GM21526 (cell line): ENCODE measurements around the gene DNAJC6.
"Not testable (repeated sequence)": the region's sequence is repeated elsewhere in the genome, so short reads cannot be mapped to it uniquely, and the experiment has no call there.

Experiments used
- ATAC-seq: cut with Tn5 transposase; IDR thresholded peaks from one replicate; pipeline ENCODE4 v1.9.1; 2021; ENCODE audit warnings: moderate library complexity; ENCODE audit not compliant: unreplicated experiment, low FRiP score

DNAJC6 gene

DNA sequence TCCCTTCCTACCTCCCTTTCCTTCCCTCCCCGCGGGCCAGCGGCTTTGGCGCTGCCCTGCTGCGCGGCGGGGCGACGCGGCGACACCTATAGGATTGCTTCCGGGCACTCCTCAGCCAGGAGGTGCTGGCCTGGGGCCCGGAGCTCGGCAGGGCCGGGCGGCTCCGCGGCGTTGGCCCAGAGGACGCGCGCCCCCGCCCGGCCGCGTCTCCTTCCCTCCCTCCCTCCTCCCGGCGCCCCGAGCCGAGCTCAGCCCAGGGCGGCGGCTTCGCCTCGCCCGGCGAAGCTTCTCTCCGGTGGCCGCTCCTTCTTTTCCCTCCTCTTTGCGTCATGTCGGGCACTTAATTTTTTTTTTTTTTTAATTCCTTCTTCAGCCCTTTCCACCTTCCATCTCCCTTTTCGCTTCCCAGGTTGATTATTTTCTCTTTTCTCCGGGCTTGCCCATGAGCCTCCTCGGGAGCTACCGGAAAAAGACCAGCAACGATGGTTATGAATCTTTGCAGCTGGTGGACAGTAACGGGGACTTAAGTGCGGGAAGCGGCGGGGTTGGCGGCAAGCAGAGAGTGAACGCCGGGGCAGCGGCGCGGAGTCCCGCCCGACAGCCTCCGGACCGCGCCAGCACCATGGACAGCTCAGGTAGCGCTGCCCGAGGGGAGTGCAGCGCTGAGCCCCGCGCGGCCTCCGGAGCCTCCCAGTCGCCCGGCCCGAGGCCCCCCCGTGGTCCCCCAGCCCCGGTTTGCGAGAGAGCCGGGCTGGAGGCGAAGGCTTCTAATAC lies at the start of gene DNAJC6:
TSS of gene DNAJC6 (plus strand) at position 240 of the 774 bp plus-strand sequence. CDS start at position 443, 203 bp downstream.
- ATAC-seq = no peak

DNA sequence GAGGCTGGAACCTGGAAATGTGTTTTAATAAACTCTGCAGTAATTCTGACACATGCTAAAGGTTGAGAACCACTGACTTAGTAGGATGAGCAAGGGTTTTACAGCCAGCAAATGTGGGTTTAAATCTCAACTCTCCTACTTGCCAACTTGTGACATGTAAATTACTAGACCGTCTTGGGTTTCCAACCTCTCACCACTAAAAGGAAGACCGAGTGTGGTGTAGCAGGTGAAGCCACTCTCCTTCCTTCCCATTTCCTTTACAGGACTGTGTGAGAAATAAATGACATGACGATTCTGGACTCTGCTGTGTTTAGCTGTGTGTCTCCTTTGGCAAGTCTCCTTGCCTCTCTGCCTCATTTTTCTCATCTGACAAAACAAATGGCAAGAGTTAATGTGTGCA lies 49.5 kb upstream of the DNAJC6 start:
- ATAC-seq = no peak

DNA sequence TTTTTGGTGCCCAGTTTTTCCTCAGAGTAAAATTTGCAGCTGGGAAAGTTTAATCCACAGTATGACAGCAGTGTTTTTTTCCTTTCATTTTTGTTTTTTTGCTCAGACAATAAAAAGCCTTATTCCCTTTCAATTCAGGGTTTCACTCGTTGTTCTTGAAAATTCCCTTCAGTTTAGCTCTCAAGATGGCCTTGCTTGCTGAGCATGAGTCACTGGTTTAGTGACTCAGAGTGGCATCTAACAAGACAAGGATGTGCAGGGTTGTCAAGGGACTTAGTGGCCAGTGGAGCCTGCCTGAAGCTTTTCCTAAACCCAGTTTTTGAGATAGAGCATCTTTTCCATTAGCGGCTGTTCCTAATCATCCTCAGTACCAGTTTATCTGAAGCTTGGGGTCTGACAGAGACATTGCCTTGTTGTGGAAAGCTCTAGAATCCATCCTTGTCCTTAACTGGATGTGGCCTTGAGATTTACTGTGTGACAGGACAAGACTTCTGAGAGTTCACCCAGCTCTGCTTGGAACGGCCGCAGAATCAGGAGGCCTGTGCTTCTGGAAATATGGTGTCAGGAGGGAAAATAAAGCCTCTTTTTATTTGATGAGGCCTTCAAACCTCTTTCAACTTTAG lies 48.4 kb upstream of the DNAJC6 start:
- ATAC-seq = no peak

DNA sequence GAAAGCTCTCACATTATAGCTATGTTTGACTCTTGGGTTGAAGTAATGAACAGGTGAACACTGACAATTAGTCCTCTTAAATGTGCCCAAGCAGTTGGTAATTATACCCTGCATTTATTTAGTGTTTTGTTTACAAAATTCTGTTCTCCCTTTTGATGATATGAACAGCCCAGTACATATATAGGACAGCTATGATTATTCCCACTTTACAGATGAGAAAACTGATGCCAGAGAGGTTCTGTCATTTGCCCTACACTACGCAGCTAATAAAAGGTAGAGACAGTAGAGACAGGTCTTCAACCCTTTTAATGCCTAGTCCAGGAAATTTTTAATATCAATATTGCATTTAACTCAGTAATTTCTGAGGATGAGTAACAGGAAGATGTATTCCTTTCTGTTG lies 46.1 kb upstream of the DNAJC6 start:
- ATAC-seq = no peak

DNA sequence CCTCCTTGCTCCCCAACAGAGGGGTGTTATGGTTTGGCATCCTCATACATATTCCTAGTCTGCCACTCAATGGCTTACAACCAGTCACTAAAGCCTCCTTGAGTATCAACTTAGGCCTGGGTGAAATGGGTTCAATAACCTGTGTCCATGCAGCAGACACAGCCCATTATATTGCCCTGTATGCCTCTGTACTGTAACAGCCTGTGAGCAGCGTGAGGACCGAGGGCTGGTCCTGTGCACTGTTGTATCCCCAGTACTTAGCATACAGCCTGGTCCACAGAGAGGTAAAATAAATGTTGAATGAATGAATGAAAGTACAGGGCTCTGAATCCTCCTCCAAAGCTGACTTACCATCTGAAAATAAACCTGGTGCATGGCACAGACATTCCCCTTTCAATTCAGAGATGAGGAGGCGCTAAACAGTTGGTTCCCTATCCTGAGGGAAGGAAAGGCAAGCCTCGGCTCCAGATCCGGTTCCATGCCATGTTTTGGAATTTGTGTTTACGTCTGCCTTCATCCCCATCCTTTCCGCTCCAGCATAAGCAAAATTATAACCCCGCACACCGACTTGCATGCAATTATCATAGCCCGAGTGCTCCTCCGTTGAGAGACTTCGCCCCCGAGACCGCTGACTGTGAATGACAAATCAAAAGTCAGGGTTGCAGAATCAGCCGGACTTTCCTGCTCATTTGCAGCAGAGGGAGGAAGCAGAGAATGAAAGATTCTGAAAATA lies 45.0 kb upstream of the DNAJC6 start:
- ATAC-seq = no peak

DNA sequence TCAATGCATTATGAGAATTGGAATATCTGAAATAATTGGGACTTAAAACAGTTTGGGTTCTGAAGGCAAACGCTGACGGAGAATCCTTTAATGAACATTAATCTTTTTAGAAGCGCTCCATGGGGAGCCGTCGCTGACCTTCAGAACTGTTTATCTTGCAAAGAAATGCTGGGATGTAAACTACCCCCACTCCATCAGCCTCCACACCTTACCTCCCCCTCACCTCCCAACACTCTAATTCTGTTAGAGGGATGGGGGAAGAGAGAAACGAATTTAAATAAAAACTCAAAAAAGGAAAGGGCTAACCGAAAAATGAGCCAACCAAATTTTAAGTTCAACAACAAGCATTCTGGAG lies 44.1 kb upstream of the DNAJC6 start:
- no peak for ATAC-seq

DNA sequence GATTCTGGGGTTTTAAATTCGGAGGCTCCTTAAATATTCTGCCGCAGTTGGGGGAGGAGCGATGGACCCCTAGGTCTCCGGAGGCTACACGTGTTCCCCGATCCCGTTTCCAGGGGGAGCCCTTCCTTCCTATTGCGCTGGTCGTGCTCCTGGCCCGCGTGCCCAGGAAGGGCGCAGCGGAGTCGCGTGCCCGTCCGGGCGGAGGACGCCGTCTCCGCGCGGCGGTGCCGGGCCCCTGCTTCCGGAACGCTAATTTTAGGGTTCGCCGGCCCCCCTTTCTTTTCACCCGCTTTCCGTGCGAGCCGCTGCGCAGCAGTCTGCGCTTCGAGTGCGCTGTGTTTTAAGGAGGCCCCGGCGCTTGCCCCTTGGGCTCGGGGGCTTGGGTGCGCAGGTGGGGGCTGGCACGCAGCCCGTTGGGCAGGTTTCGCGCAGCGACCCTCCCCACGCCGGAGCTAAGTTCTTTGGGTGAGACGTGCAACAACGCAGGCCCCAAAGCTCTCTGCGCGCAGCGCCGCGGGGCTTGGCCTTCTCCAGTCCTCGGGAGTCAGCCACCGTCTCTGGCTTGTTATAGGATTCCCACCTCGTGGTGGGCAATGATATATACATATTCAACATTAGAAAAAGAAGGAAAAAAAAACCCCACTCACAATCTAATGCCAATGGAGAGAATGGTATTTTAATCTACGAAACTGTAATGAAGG lies 43.5 kb upstream of the DNAJC6 start:
- ATAC-seq = peak; percentile 73

DNA sequence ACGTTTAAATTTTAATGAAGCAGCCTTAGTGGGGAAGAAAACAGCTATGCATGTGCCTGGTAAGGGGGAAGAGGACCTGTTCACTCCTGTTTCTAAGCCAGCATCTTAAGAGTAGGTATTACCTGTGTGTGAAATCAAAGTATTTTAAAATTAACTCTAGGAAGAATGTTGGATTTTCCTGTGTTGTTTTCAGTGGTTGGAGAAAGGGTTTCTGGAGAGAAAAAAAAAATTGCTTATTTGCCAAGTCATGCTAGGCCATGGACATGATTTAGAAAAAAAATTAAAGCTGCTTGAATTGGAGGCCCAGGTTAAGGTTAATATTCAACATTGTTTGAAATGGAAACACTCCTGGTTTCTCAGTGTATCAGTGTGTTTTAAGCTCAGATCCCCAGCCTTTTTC lies 42.9 kb upstream of the DNAJC6 start:
- ATAC-seq = no peak

DNA sequence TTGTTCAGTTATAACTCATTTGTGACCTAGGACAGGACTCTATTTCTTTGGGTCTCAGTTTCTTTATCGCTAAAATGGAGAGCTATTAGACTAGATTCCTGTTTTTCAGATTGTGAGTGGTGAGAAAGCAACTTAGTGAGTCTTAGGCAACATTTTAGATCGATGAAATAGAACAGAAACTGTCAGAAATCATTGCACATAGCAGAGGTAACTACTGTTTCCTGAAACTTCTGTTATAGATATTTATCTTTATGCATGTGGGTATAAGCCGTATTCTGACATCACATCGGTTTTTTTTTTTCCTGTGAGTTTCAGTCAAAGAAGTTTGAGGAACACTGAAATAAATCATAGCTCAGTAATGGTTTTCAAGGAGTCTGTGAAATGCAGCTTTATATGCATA lies 42.1 kb upstream of the DNAJC6 start:
- ATAC-seq = no peak

DNA sequence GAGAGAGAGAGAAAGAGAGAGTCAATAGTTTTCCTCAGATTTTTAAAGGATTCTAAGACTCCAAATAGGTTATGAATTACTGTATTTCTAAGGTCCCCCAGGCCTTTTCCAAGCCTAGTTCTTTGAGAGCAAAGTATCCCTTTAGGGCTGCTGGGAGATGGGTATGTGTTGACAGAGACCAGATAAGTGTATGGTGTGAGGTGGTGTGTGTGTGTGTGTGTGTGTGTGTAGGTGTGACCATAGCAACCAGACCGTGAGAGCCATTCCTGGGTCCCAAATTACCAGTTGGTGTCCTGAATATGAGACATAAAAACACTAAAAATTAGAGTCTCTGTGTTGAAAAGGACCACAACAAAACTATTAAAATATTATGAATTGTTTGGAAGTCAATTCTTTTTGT lies 41.7 kb upstream of the DNAJC6 start:
- no peak for ATAC-seq

DNA sequence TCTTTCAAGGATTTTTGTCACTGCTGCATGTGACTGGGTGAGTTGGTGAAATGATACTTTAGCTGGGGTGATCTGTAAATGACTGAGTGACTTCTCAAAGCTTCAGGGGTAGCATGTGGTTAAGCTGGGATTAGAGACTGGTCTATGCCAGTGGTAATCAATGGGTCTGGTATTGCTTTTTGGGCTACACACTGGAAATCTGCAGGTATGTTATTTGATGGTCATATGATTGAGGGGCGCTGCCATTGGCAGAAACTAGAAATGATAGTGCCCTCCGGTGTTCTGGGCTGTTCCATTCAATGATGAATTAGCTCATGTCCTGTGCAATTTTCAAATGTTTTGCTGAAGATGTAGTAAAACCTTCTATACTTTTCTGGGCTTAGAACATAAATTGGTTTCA lies 39.7 kb upstream of the DNAJC6 start:
- no peak for ATAC-seq

DNA sequence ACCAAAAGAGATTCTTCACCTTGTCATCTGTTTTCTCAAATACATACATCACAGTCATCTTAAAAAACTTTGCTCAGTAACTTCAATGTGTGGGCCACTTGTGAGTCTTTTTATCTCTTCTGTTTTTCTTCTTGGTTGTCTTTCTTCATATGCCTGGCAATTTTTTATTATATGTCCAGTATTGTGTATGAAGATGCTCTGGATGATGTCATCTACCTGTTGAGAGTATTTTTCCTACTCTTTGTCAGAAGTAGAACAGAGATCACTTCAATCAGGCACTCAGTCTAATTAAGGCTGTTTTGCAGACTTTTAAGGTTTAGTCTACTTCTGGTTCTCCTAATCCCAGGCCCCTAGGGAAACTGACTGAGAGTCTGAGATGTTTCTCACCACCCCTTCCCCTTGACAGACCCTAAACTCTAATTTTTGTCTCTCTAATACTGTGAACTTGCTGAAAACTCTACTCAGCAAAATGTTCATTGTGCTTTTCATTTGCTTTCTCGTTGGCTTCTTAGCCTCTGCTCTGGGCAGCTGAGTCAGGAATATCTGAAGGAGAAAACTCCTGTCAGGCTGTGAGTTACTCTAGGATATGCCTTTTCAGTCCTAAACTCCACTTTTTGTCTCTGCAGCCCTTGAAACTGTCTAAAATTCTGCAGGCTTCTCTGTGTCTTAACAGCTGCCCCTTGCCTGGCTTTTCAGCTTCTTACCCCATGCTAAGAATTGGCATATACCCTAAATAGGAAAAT lies 33.0 kb upstream of the DNAJC6 start:
- ATAC-seq = no peak

DNA sequence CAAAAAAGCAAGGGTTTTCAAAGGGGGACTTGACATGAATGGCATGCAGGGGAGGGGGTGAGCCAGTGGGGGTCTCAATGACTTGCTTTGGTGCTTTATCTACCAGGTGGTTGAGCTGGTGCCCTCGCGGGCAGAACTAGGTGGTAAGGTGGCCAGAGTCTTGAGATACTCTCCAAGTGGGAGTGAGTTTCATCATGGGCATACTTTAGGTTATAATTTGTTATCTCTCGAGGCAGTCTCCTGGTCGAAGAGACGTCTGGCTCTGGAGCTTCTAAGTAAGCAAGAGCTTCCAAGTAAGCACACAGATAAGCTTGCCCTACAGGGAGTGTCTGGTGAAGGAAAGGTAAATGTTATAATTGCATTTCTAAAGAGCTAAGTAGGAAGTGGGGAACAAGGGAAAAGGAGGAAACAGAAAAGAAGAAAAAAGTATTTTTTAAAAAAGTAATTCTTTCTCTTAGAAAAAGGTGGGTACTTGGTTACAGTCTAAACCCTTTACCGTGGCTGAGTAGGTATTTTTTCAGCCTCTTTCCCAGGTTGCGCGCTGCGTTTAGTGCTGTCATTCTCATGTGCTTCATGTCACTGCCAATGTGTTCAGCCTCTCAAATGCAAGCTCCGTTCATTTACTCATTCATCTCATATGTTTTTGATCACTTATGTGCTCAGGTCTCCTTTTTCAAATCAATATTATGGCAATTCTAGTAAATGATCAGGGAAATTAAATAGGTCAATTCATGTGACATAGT lies 31.6 kb upstream of the DNAJC6 start:
- no peak for ATAC-seq

DNA sequence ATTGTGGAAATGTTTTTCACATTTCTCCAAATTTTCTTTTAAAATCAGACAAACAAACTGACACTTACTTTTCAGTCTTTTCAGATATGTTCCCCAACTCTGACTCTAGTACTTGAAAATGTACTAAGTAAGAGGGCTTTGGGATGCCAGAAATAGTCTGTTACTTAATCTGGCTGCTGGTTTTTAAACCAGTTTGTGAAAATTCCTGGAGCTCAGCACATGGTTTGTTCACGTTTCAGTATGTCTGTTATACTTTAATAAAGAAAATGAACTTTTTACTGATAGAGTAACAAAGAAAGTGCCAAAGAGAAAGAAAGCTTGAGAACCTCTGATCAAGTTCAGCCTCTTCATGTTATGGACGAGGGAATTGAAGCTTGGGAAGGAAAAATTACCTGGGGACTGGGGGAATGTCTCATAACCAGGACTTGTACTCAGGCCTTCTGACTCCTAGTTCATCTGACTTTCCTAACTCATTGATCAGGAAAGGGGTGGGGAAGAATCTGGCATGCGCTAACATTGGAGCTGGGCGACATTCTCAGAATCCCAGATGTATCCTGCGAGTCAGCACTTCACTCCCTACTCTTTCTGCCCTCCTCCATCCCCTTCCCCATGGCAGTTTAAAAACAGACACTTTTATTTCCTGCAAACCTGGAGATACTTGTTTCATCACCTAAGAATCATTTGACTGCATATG lies 30.8 kb upstream of the DNAJC6 start:
- ATAC-seq = no peak

DNA sequence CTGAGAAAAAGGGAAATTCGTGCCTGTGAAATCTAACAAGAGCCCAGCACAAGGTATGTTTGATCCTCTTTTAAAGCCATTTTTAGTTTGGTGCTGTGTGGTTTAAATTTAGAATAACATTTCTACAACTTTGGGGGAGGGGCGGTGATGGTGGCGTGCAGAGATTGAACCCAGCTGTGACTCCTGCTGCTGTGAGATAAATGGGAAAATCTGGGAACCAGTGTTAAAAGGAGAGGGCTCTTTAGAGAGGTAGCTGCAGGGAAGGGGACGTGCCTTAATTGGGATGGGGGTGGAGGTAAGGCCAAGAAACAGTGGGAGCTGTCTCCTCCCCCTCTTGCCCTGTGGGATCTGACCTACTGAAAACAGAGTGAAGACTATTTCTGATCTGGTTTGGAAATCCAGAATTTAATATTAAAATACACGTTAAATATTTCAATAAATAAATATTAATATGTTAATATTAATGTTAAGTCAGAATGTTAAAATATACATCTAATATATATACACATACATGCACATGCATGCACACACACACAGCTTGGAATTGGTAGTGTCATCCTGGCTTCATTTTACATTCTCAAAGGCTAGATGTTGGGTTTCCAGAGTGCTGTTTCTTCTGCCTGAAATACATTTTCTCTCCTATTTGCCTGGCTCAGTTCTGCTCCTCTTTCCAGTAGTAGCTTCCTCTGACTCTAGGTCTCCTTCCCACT lies 30.1 kb upstream of the DNAJC6 start:
- no peak for ATAC-seq

DNA sequence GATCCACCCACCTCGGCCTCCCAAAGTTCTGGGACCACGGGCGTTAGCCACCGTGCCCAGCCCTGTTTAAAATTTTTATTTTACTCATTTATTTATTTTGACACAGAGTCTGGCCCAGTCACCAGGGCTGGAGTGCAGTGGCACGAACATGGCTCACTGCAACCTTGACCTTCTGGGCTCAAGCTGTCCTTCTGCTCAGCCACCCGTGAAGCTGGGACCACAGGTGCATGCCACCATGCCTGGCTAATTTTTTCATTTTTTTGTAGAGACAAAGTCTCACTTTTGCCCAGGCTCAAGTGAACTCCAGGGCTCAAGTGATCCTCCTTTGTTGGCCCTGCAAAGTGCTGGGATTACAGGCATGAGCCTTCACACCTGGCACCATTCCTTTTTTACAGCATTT lies 27.5 kb upstream of the DNAJC6 start:
- ATAC-seq = no peak

DNA sequence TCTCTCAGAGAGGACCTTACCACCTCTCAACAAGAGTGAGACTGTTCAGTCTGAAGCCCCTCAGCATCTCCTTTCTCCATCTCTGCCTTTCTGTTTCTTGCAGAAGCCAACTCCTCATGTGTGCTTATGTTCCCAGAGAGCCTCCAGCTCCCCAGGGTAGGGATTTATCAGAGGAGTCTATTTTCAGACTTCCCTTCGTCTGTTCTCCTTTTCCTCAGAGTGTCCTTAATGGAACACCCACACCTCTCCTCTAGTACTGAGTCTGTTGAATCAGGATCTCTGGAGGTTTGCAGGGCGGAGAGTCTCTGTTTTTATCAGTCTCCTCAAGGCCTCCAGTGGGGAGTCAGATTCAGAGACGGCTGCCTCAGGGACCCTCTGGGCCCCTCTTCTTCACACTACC lies 25.1 kb upstream of the DNAJC6 start:
- ATAC-seq = no peak

DNA sequence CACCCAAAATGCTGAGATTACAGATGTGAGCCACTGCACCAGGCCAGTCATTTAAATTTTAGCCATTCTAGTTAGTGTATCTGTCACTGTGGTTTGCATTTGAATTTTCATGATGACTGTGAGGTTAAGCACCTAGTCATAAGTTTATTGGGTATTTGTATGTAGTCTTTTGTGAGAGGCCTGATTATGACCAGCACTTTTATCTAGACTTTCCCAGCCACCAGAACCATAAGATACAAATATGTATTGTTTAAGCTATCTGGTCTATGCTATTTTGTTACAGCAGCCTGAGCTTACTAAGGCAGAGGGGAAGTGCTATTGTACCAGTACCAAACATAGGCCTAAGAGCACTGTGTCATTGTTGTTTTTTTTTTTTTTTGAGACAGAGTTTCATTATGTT lies 19.9 kb upstream of the DNAJC6 start:
- ATAC-seq = no peak

DNA sequence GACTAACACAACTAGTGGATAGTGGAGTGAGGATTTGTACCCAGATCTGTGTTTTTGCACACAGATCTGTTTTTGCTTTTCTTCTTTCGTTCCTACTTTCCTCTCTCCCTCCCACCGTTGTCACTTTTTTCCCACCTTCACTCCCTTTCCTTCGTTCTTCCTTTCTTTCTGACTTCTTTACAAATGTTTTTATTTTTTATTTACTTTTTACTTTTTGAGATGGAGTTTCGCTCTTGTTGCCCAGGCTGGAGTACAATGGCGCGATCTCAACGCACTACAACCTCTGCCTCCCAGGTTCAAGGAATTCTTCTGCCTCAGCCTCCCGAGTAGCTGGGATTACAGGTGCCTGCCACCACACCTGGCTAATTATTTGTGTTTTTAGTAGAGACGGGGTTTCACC lies 17.5 kb upstream of the DNAJC6 start:
- ATAC-seq = not testable (repeated sequence)
